Gastrocnemius medialis (tissue), 4 donors: ENCODE data around the gene GAPVD1. TPM values are rescaled to one million over a fixed set of nuclear protein-coding genes. Genes with fewer than 3 reads are reported as not detected.

ENCODE experiments used
- ATAC-seq, 2 donors: fragments of 150-250 bp; one replicate each; pipeline ENCODE4 v1.9.1; 2016
- DNase-seq, 2 donors: peaks; one replicate each; pipeline ENCODE4 v3.0.0-alpha.2; 2019
- H3K27ac ChIP-seq, 4 donors: fragments of 200-600 bp; sonication (generic); 1 replicate in 1 of 4; 2 replicates in 3 of 4; pipeline ENCODE4 v1.5.1; 2016 to 2018; ENCODE audit warnings: mild to moderate bottlenecking in 2 of 4, moderate library complexity in 1 of 4
- H3K27me3 ChIP-seq, 3 donors: fragments of 200-600 bp; sonication (generic) in 2 of 3; 1 replicate in 1 of 3; 2 replicates in 2 of 3; pipeline versions ENCODE4 v1.5.1 to v1.6.0; 2016 to 2019; ENCODE audit warnings: mild to moderate bottlenecking in 1 of 3, moderate library complexity in 1 of 3
- H3K36me3 ChIP-seq, 2 donors: fragments of 200-600 bp; sonication (generic) in 1 of 2; one replicate each; pipeline ENCODE4 v1.5.1; 2017 to 2018
- H3K4me1 ChIP-seq, 2 donors: fragments of 200-600 bp; sonication (generic) in 1 of 2; one replicate each; pipeline ENCODE4 v1.5.1; 2016 to 2017; ENCODE audit warnings: mild to moderate bottlenecking in 2 of 2
- H3K4me3 ChIP-seq, 4 donors: fragments of 200-600 bp; sonication (generic) in 3 of 4; 1 replicate in 1 of 4; 2 replicates in 3 of 4; pipeline ENCODE4 v1.5.1; 2016 to 2019; ENCODE audit warnings: mild to moderate bottlenecking in 2 of 4
- H3K9me3 ChIP-seq, 3 donors: fragments of 200-600 bp; sonication (generic) in 2 of 3; 1 replicate in 1 of 3; 2 replicates in 2 of 3; pipeline ENCODE4 v1.5.1; 2016 to 2019
- CTCF ChIP-seq, 5 experiments: fragments of 450-650 bp in 3 of 5; fragments of 200-600 bp in 2 of 5; sonication (generic) in 2 of 5; IDR thresholded peaks in 4 of 5; conservative IDR thresholded peaks in 1 of 5; 1 replicate in 4 of 5; 2 replicates in 1 of 5; pipeline ENCODE4 v1.5.1; 2016 to 2019; ENCODE audit warnings: antibody characterized with exemption in 5 of 5, mild to moderate bottlenecking in 3 of 5, moderate library complexity in 3 of 5
- POLR2A ChIP-seq, 2 donors: fragments of 450-650 bp; IDR thresholded peaks; one replicate each; pipeline ENCODE4 v1.6.1; 2017; ENCODE audit warnings: antibody characterized with exemption in 2 of 2, mild to moderate bottlenecking in 2 of 2, moderate library complexity in 2 of 2
- in situ Hi-C, 4 donors: fragments of 200-750 bp; cut with MboI; loops; one replicate each; pipeline versions ENCODE4 v1.15.0 to v1.8.0; 2017; ENCODE audit warnings: low sequenced_read_pairs in 4 of 4
- intact Hi-C: fragments of 100-400 bp; cut with DNase I; formaldehyde crosslinking; loops from one replicate; pipeline ENCODE4 v1.15.1; 2023; ENCODE audit warnings: low total_unique reads
- total RNA-seq, 4 donors: library from RNA; depleted of rRNA; stranded (reverse); fragments of >200 nt; gene quantifications; one replicate each; pipeline versions ENCODE4 v1.1.0 to v1.2.3, GENCODE V29; 2016

GAPVD1 gene
- total RNA-seq, 4 donors from 2014 or later = 46.9 to 66.8 (median 53.6) TPM

- no peaks in the 10 kb centered on the region for H3K9me3 ChIP-seq
- intact Hi-C loops (no loop called here), in situ Hi-C loops (loop anchor here in 1 of 4 donors (25.0 kb wide), 1 partner anchor 598 kb away; the partner anchor contains the start of gene NR6A1)
- TF ChIP-seq CTCF (IDR thresholded peaks at IDR 0.05 in 4 of 5, conservative IDR thresholded peaks at IDR 0.05 in 1 of 5) = no peak
- no peak for TF ChIP-seq POLR2A (IDR thresholded peaks at IDR 0.05)
- no peak overlapping the region for H3K27ac ChIP-seq
- H3K36me3 ChIP-seq = peaks cover 4 to 91% of the 10 kb centered on the region in 2 donors
- H3K27me3 ChIP-seq = no peaks in the 10 kb centered on the region
- no peak for ATAC-seq
- no peak for DNase-seq
- H3K4me1 ChIP-seq = no peaks in the 10 kb centered on the region
- H3K4me3 ChIP-seq = no peak overlapping the region
Measured at GRCh38 chr9:125360601-125361000, 99.0 kb downstream of the GAPVD1 start.

- ATAC-seq (no peak), DNase-seq (no peak)
- no peaks in the 10 kb centered on the region for H3K9me3 ChIP-seq
- TF ChIP-seq CTCF (IDR thresholded peaks at IDR 0.05 in 4 of 5, conservative IDR thresholded peaks at IDR 0.05 in 1 of 5) (no peak), POLR2A (IDR thresholded peaks at IDR 0.05) (no peak)
- no peaks in the 10 kb centered on the region for H3K27me3 ChIP-seq
- peaks cover 4 to 78% of the 10 kb centered on the region in 2 donors for H3K36me3 ChIP-seq
- H3K4me1 ChIP-seq = no peaks in the 10 kb centered on the region
- no peak overlapping the region for H3K27ac ChIP-seq
- intact Hi-C loops (no loop called here), in situ Hi-C loops (loop anchor here in 1 of 4 donors (25.0 kb wide), 1 partner anchor 600 kb away; the partner anchor contains the start of gene NR6A1)
- no peak overlapping the region for H3K4me3 ChIP-seq
Measured at GRCh38 chr9:125361837-125362531, 100.4 kb downstream of the GAPVD1 start.

GRCh38 chr9:125366676-125367075, 105.0 kb downstream of the GAPVD1 start:
- no peaks in the 10 kb centered on the region for H3K4me1 ChIP-seq
- TF ChIP-seq CTCF (IDR thresholded peaks at IDR 0.05 in 4 of 5, conservative IDR thresholded peaks at IDR 0.05 in 1 of 5) (no peak), POLR2A (IDR thresholded peaks at IDR 0.05) (no peak)
- ATAC-seq = no peak
- H3K27ac ChIP-seq = no peak overlapping the region
- intact Hi-C loops = no loop called here
- H3K27me3 ChIP-seq = no peaks in the 10 kb centered on the region
- no peak for DNase-seq
- no peak overlapping the region for H3K4me3 ChIP-seq
- H3K9me3 ChIP-seq = no peaks in the 10 kb centered on the region
- H3K36me3 ChIP-seq = peaks cover 4 to 34% of the 10 kb centered on the region in 2 donors
- in situ Hi-C loops = loop anchor here in 1 of 4 donors (25.0 kb wide), 1 partner anchor 604 kb away; the partner anchor contains the start of gene NR6A1

GRCh38 chr9:125370786-125371185, 109.2 kb downstream of the GAPVD1 start:
- DNase-seq (no peak), ATAC-seq (no peak)
- Histone ChIP-seq H3K4me1 (peaks cover 0 to 5% of the 10 kb centered on the region in 2 donors), H3K27ac (no peak overlapping the region), H3K9me3 (no peaks in the 10 kb centered on the region), H3K4me3 (no peak overlapping the region), H3K36me3 (no peaks in the 10 kb centered on the region), H3K27me3 (no peaks in the 10 kb centered on the region)
- in situ Hi-C loops (loop anchor here in 2 of 4 donors (10.0 to 25.0 kb wide), 2 partner anchors 116 to 608 kb away; partner anchors contain the start of gene NR6A1 (in 1 of the 2)), intact Hi-C loops (no loop called here)
- TF ChIP-seq CTCF (IDR thresholded peaks at IDR 0.05 in 4 of 5, conservative IDR thresholded peaks at IDR 0.05 in 1 of 5) (no peak), POLR2A (IDR thresholded peaks at IDR 0.05) (no peak)
